Measurements from ENCODE around the gene ARHGEF7. TPM values are rescaled to one million over a fixed set of nuclear protein-coding genes. Genes with fewer than 3 reads are reported as not detected.
"Not testable (repeated sequence)": the region's sequence is repeated elsewhere in the genome, so short reads cannot be mapped to it uniquely, and the experiment has no call there.

Gene ARHGEF7
- total RNA-seq, 2 donors from 2014 or later: 34.8 to 45.5 TPM

DNA sequence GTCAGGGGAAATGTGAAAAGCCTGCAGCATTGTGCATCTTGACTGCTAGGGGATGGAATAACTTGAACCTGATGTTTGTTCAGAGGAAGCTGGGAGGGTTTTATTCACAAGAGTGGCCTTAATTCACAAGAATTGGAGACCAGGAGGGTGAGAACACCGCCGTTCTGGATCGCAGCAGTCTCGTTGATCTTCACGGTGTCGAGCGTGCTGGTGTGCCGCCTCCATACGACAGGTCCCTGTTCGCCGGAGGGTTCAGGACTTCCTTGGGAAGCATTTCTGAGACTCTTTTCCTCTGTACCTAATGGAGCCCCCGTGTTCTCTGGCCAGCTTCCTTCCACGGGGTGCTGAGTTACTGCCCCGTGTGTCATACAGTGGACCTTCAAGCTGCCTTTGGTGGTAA, 66.9 kb downstream of the ARHGEF7 start:
- no peak for DNase-seq
- no peak for ATAC-seq

DNA sequence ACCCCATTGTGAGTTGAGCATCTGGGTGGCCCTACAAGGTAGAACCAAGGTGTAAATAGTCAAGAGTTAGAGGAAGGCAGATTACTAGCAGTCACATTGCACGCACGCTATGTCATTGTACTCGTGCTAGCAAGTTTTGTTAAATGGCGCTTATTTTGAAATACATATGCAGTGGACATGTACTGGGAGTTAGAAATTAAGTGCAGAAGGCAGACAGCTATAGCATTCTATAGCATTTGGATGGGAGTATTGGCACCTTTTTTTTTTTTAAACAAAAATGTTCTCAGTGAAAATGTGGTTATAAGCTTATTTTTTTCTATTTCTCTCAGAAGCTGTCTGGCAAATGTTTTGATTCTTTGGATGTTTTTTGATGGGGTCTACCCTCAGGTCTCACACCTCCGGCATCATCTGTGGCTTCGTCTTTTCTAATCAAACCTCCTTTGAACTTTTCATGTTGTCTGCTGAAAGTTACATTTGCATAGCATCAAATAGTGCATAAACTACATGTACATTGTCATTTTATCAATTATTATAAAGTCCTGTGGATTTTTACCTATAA, 68.1 kb downstream of the ARHGEF7 start:
- no peak for DNase-seq
- intact Hi-C loops (cut with DNase I): no loop called here
- no peak for ATAC-seq

More for the DNA sequence above, 66.9 kb downstream of the ARHGEF7 start:
- intact Hi-C loops (cut with DNase I): no loop called here

DNA sequence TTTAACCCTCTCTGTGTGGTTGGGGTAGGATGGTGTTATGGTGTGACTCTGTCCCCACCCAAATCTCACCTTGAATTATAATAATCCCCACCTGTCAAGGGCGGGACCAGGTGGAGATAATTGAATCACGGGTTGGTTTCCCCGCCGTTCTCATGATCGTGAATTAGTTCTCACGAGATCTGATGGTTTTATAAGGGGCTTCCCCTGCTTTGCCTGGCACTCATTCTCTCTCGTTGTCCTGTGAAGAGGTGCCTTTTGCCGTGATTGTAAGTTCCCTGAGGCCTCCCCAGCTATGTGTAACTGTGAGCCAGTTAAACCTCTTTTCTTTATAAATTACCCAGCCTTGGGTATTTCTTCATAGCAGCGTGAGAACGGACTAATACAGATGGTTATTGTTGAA, 68.8 kb downstream of the ARHGEF7 start:
- DNase-seq: no peak
- intact Hi-C loops (cut with DNase I): no loop called here

DNA sequence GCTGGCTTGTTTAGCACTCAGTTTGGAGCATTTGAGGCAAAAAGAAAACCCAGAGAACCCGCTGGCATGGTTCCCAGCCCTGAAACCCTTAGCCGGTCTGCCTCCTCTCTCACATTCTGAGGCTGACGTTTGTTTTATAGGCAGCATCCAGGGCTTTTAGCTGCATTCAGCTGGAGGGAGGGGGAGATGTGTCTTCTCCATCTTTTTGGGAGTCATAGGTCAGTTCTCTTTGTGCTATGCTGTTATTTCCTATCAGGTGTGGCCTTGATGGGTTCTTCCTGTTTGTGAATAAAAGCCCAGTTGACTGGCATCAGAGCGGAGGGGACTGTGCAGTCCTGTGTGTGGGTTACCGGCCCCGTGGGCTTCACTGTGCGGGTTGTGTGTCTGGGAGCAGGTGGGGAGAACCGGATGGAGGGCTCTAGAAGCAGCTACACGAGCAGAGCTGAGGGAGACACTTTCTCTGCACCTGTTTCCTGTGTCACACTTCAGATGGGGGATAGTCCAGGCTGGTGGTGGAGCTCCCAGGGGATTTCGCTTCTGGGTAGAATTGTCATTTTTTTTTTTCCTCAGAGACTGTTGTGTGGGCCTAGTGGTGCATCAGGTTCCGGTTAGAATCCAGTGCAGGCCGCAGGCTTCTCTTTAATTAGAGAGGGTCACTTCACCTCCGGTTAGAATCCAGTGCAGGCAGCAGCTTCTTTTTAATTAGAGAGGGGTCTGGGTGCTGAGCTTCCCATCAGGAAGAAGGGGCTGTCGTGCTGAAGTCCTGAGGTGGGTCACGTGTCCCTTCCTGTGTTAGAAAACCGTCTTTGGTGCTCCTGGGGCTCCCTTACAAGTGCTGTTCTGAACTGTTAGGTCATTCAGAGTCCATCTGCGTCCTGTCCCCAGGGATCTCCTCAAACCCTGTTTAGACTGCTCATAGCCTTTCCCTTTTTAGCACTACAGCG, 69.6 kb downstream of the ARHGEF7 start:
- DNase-seq: no peak
- intact Hi-C loops (cut with DNase I): no loop called here
- ATAC-seq: peak; percentile 63 to 70

More for the DNA sequence above, 68.8 kb downstream of the ARHGEF7 start:
- ATAC-seq: no peak

DNA sequence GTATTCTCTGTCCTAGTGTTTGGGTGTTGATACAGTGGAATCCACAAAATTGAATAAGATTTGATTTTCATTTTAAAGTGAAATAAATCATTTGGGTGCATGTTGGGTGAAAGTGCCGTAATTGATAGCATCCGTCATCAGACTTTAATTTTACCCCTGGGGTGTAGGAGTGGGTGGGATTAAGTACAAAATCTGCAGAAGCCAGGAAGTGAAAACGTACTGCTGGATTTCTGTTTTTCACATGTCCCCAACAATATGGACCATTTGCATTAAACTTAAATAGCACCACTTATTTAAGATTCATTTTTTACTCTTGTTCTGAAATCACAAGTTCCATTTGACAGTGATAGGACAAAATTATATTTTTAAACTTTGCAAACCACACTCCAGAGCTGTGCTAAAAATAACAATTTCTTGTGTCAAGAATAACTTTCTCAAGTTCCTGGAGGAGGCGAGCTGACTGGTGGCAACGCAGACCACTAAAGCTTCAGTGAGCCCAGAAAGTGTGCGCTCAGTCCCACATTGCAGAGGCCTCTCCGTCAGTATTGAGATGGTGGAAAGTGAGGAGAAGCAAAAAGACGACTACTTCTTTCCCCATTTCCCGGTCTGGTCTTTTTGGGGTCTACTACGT, 71.3 kb downstream of the ARHGEF7 start:
- intact Hi-C loops (cut with DNase I): no loop called here
- peak in 1 of 2 donors; percentile 29 for ATAC-seq
- no peak for DNase-seq

DNA sequence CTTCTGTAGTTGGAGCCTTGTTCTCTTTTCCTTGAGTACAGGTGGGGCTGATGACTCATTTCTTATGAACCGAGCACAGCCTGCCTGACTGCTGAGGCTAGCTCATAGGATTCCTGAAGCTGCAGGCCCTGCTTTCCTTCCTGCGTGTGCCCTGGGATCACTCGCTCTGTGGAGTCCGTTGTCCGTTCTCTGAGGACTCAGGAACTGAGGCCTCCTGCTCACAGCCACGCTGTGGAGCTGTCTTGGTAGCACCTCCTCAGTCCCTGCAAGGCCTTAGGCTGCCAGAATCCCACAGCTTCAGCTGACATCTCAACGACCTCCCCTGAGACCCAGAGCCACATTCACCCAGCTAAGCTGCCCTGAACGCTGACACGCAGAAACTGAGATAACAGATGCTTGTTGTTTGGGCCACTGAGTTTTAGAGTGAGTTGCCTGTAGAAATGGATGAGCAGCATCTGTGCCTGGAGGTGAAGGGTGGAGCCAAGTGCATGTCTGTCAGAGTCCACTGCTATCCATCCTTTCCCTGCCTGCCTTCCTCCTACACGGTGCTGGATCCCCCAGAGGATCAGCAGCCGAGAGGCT, 72.9 kb downstream of the ARHGEF7 start:
- DNase-seq (no peak), ATAC-seq (peak in 1 of 2 donors; percentile 73)
- intact Hi-C loops (cut with DNase I): no loop called here

DNA sequence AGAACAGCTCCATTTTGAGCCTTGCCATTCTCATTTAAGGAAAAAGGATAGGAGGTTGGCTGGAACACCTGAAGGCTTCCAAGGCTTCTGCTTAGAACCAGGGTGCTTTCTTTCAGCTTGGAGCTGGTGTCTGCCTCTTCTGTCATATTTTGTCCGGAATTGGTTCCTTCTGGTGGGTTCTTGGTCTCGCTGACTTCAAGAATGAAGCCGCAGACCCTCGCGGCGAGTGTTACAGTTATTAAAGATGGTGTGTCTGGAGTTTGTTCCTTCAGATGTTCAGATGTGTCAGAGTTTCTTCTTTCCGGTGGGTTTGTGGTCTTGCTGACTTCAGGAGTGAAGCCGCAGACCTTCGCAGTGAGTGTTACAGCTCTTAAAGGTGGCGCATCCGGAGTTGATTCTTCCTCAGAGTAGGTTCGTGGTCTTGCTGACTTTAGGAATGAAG, 74.0 kb downstream of the ARHGEF7 start:
- intact Hi-C loops (cut with DNase I); ATAC-seq; DNase-seq: not testable (repeated sequence)

DNA sequence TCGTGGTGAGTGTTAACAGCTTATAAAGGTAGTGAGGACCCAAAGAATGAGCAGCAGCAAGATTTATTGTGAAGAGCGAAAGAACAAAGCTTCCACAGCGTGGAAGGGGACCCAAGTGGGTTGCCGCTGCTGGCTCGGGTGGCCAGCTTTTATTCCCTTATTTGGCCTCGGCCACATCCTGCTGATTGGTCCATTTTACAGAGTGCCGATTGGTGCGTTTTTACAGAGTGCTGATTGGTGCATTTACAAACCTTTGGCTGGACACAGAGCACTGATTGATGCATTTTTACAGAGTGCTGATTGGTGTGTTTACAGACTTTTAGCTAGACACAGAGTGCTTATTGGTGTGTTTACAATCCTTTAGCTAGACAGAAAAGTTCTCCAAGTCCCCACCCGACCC, 74.4 kb downstream of the ARHGEF7 start:
- DNase-seq; ATAC-seq; intact Hi-C loops (cut with DNase I): not testable (repeated sequence)

DNA sequence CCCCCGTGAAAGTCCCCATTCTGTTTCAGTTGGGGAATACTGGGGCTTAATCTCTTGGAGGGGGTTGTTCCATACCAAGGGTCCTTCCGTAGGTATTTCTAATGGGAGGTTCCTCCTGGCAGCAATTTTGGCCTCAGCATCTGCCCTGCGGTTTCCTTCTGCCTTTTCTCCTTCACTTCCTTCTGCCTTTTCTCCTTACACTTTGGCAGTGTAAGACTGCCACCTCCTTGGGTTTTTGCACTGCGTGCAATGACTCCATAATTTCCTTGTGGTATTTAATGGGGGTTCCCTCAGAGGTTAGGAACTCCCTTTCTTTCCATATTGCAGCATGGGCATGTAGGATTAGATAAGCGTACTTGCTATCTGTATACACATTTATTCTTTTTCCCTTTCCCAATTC, 78.1 kb downstream of the ARHGEF7 start:
- intact Hi-C loops (cut with DNase I); ATAC-seq; DNase-seq: not testable (repeated sequence)

DNA sequence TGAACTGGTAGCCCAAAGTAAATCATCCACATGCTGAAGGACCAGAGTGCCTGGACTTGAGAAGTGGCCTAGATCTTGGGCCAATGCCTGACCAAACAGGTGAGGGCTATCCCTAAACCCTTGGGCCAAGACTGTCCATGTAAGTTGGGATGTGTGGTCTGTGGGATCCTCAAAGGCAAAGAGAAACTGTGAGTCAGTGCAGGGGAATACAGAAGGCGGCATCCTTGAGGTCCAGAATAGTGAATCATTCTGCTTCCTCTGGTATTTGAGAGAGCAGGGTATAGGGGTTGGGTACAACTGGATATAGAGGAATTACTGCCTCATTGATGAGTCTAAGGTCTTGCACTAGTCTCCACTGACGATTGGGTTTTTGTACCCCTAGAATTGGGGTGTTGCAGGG, 79.5 kb downstream of the ARHGEF7 start:
- ATAC-seq; intact Hi-C loops (cut with DNase I); DNase-seq: not testable (repeated sequence)

DNA sequence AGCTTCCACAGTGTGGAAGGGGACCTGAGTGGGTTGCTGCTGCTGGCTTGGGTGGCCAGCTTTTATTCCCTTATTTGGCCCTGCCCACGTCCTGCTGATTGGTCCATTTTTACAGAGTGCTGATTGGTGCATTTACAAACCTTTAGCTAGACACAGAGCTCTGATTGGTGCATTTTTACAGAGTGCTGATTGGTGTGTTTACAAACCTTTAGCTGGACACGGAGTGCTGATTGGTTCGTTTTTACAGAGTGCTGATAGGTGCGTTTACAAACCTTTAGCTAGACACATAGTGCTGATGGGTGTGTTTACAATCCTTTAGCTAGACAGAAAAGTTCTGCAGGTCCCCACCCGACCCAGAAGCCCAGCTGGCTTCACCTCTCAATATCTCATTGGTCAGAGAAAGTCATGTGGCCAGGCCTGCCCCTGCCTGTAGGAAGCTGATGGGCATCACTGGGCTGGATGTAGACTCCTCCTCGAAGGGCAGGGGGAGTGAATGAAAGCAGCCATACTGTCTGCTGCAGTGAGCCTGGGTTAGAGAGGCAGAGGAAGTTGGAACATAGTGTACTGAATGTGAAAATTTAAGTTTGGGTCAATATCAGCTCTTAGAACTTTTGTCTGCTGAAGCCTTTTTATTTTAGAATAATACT, 83.7 kb downstream of the ARHGEF7 start:
- DNase-seq; intact Hi-C loops (cut with DNase I); ATAC-seq: not testable (repeated sequence)

DNA sequence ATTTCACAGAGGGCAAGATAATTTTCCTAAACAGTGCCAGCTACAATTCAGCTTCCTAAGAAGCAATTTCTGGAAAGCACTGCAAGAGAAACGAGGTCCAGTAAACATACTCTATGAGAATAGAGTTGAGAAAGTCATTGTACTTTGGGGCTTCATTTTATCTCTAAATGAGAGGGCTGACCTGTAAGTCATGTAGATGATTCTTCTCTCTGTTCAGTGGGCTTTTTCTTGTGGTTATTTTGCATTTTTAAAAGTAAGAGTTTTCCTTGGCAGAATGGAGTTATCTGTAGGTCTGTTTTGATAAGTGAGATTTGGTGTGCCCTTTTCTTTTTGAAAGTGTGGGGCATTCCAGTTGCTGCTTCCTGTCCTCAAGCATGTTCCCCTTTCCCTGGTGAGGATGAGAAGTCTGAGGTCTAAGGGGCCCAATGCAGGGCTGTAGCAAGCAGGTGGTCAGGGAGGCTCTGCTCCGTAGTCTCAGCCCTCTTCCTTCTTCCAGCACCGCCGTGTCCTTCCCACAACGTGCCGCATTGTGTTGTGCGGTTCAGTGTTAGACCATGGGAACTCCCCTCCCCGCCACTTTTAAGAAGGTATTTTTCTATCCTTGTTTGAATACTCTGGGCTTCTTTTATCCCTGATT, 86.3 kb downstream of the ARHGEF7 start:
- intact Hi-C loops (cut with DNase I): no loop called here
- DNase-seq (no peak), ATAC-seq (no peak)

DNA sequence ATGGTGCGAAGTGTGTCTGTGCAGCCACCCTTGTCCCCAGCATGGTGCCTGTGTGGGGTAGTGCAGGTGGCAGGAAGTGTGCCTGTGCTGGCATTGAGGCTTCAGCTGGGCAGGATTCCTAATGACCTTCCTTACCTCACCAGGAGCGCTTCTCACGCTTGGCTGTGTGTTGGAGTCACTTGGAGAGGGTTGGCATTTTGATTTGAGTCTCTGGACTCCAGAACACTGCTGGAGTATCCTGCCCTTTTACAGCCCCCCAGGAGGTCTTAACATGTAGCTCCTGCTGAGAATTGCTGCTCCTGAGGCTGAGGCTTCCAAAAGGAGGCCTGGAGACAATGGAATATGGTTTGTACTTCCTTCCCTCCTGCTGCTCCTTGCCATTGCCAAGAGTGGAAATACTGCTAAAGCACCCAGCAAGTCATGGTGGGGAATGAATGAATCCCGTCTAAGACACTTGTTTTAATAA, 87.1 kb downstream of the ARHGEF7 start:
- DNase-seq (no peak), ATAC-seq (peak in 1 of 2 donors; percentile 15)
- intact Hi-C loops (cut with DNase I): no loop called here

DNA sequence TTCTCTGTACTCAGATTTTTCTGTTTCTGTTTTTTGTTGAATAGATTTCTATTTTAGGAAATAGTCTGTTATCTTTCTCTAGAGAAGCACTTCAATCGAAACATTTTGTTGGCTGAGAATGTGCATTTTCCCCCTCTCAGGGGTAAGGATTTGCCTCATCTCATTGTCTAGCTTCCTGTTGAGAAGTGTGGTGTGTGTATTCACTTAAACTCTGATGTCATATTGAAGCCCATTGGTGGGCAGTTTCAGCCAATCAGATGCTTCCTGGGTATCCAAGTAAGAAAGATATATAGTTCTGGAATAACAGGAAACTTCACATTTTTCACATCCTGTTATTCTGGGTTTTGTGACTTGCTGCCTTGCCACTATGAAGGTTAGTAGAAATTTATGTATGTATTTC, 87.6 kb downstream of the ARHGEF7 start:
- peak; percentile 72 to 76 for ATAC-seq
- no peak for DNase-seq
- intact Hi-C loops (cut with DNase I): no loop called here

DNA sequence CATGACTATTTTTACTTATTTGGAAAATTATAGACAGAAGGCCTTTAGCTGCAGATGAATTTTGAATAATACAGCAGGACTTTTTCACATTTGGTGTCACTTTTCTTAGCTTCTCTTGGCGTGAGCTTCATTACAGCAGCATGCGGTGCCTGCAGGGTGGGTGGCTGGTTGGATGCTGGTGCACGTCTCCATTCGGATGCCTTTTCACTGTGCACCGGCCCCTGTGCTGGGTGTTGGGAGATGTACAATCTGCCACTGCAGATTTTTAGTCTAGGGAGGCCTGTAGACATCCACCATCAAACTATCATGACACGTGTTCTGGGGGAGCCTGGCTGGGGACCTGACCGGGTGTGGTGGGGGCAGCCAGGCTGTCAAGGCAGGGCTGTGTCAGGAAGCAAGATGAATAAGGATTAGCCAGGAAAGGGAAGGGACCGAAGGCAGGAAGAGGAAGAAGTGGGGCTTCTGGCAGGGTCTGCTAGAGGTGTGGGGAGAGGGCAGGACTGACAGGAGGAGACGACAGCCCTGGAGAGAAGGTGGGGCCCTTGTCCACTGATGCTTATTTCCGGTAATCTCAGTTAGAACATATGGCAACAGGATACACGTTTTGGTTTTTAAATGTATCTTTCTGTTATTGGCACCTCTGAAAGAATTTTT, 88.8 kb downstream of the ARHGEF7 start:
- intact Hi-C loops (cut with DNase I): no loop called here
- ATAC-seq (peak; percentile 5 to 24), DNase-seq (no peak)

DNA sequence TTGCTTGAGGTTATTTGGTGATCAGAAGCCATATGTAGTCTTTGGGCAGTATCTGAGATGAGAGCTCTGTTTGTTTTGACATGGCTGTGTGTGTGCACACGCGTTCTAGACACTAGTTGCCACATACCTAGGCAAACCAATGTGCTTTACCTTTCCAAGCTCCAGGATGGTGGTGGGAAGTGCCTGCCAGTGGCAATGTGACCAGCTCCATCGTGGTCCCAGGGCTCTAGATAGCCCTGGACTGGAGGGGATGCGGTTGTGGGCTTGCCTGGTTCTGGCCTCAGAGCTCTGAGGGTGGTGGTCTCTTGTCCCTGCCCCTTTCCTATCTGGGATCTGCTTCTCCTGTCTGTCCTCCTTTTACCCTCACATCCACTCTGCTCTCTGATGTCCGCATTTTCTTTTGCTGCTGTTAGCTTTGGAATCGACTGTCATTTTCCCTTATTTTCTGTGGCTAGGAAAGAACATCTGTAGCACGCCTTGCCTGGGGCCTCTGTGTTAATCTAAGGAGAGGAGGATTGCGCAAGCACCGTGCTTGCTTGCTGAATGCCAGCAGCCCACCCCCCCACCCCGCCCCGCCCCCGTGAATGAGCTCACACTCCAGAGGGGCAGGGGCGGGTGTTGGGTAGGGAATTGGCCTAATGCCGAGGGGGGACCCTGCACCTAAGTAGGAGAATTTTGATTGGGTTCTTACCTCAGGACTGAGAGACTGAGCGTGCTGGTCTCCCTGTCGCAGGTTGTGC, 89.5 kb downstream of the ARHGEF7 start:
- ATAC-seq: peak; percentile 78 to 80
- peak; percentile 87 for DNase-seq
- intact Hi-C loops (cut with DNase I): no loop called here

DNA sequence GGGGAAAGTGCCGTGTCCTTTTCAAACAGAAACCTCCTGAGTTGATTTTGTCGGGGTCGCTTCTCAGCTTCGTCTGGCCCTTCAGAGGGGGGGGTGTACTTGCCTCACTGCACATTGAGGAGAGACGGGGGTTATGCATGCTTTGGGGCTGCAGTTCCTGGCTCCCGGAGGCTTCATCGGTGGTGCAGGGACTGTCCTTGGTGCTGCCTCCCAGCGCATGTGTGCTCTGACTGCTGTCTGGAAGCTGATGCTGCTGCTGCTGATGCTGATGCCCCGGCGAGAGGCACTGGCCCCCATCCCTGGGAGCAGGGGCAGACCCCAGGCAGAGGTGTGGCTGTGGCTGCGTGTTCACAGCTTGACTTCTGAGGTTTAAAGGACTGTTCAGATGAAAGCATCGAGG, 91.0 kb downstream of the ARHGEF7 start:
- DNase-seq: no peak
- ATAC-seq: no peak
- intact Hi-C loops (cut with DNase I): no loop called here
